Daoy (cell line): ENCODE results near the gene GUCY2F. TPM values are rescaled to one million over a fixed set of nuclear protein-coding genes. Genes with fewer than 3 reads are reported as not detected.
A peak's percentile ranks its signal among the peaks of the same experiment; 100 is the strongest.

ENCODE experiments used
- DNase-seq: peaks from one replicate; pipeline ENCODE4 v3.0.0-alpha.2; 2015; ENCODE audit warnings: low read depth
- total RNA-seq: library from RNA; depleted of rRNA; stranded (reverse); fragments of >200 nt; shearing (Covaris generic); gene quantifications from 2 replicates; pipeline ENCODE4 v1.2.3, GENCODE V29; 2014

The GUCY2F gene
- total RNA-seq, 1 experiment from 2014 or later, result 0.06 TPM

- no peak for DNase-seq
Observed at GRCh38 chrX:109393859-109394258, 88.0 kb downstream of the GUCY2F start.

- no peak for DNase-seq
Observed at GRCh38 chrX:109392895-109393294, 89.0 kb downstream of the GUCY2F start.

GRCh38 chrX:109390556-109390955, 91.3 kb downstream of the GUCY2F start:
- DNase-seq, result no peak

GRCh38 chrX:109389917-109390316, 92.0 kb downstream of the GUCY2F start:
- no peak for DNase-seq

- no peak for DNase-seq
Observed at GRCh38 chrX:109384699-109385098, 97.2 kb downstream of the GUCY2F start.

GRCh38 chrX:109382332-109382731, 99.6 kb downstream of the GUCY2F start:
- DNase-seq, result no peak

GRCh38 chrX:109378281-109378680, 103.6 kb downstream of the GUCY2F start:
- DNase-seq, result no peak

GRCh38 chrX:109374262-109374960, 107.5 kb downstream of the GUCY2F start:
- DNase-seq, result peak; percentile 16

- DNase-seq, result no peak
Observed at GRCh38 chrX:109373468-109373867, 108.4 kb downstream of the GUCY2F start.

- DNase-seq, result no peak
Observed at GRCh38 chrX:109372716-109373115, 109.2 kb downstream of the GUCY2F start.

GRCh38 chrX:109372291-109372690, 109.6 kb downstream of the GUCY2F start:
- no peak for DNase-seq

- no peak for DNase-seq
Observed at GRCh38 chrX:109362101-109362500, 119.8 kb downstream of the GUCY2F start.

GRCh38 chrX:109360301-109360700, 121.6 kb downstream of the GUCY2F start:
- DNase-seq, result no peak

GRCh38 chrX:109357706-109358105, 124.2 kb downstream of the GUCY2F start:
- DNase-seq, result no peak

GRCh38 chrX:109356684-109357083, 125.2 kb downstream of the GUCY2F start:
- no peak for DNase-seq

- DNase-seq, result no peak
Observed at GRCh38 chrX:109352066-109352588, 129.8 kb downstream of the GUCY2F start.

GRCh38 chrX:109351557-109351956, 130.3 kb downstream of the GUCY2F start:
- no peak for DNase-seq

GRCh38 chrX:109350551-109350950, 131.3 kb downstream of the GUCY2F start:
- no peak for DNase-seq

GRCh38 chrX:109350051-109350450, 131.8 kb downstream of the GUCY2F start:
- DNase-seq, result no peak

GRCh38 chrX:109347632-109348031, 134.3 kb downstream of the GUCY2F start:
- DNase-seq, result peak; percentile 11

GRCh38 chrX:109346491-109346890, 135.4 kb downstream of the GUCY2F start:
- DNase-seq, result no peak

GRCh38 chrX:109345856-109346255, 136.0 kb downstream of the GUCY2F start:
- DNase-seq, result no peak

- no peak for DNase-seq
Observed at GRCh38 chrX:109344678-109345077, 137.2 kb downstream of the GUCY2F start.

GRCh38 chrX:109344101-109344500, 137.8 kb downstream of the GUCY2F start:
- DNase-seq, result no peak
